ENCODE results near the gene BNC1. TPM values are rescaled to one million over a fixed set of nuclear protein-coding genes. Genes with fewer than 3 reads are reported as not detected.

BNC1 gene
- total RNA-seq, 4 donors from 2014 or later: 0.11 to 0.83 (median 0.19) TPM; not detected in 1

DNA sequence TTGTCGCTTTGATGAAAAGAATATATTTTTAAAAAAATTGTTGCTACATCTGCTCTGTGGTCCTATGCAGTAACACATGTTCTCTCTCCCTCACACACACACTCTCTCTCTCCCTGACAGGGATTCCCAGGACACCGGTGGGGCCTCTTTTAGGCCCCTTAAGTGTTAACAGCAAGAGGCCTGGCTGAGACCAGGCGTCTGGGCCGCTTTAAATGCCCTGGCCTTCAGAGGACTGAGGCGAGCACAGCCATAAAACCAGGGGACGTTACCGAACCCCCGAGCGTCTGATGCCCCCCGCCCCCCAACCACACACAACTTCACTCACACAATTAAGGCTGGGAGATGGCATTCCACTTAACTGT lies 1.7 kb downstream of the BNC1 start:
- TF ChIP-seq EP300 (IDR thresholded peaks at IDR 0.05) (no peak), POLR2A (IDR thresholded peaks at IDR 0.05; ENCODE audit: low read depth) (no peak), POLR2AphosphoS5 (IDR thresholded peaks at IDR 0.05) (no peak)
- TF ChIP-seq, protein P1, sequence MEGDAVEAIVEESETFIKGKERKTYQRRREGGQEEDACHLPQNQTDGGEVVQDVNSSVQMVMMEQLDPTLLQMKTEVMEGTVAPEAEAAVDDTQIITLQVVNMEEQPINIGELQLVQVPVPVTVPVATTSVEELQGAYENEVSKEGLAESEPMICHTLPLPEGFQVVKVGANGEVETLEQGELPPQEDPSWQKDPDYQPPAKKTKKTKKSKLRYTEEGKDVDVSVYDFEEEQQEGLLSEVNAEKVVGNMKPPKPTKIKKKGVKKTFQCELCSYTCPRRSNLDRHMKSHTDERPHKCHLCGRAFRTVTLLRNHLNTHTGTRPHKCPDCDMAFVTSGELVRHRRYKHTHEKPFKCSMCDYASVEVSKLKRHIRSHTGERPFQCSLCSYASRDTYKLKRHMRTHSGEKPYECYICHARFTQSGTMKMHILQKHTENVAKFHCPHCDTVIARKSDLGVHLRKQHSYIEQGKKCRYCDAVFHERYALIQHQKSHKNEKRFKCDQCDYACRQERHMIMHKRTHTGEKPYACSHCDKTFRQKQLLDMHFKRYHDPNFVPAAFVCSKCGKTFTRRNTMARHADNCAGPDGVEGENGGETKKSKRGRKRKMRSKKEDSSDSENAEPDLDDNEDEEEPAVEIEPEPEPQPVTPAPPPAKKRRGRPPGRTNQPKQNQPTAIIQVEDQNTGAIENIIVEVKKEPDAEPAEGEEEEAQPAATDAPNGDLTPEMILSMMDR (IDR thresholded peaks at IDR 0.05): no peak
- 36% methylated on average over 5 of the region's 10 CpGs for WGBS

DNA sequence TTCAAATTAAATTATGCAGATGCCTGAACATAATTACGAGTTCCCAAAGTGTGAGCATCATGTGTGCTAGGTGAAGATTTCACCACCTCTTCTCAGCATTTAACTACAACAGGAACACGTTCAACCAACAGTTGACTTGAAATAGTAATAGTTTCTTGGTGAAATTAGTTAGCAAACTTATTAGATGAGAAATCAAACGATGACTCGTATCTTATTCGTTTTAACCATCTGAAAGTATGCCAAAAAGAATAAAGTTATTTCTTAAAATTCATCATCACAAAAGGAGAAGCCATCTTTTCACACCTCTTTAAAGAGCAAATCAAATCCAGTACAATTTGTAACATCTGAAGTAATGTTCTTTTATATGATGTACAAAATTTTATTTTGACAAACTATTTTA lies 2.3 kb downstream of the BNC1 start:
- 89% methylated on average over 5 of the region's 5 CpGs for WGBS
- intact Hi-C loops (cut with DNase I): no loop called here
- H3K36me3 ChIP-seq: no peaks in the 10 kb centered on the region

More for the DNA sequence above, 1.7 kb downstream of the BNC1 start:
- H3K4me3 ChIP-seq: peak overlapping the region; percentile 45 to 63 (median 49)
- peak; percentile 68 for DNase-seq (ENCODE audit: extremely low spot score)
- intact Hi-C loops (cut with DNase I): no loop called here
- no peaks in the 10 kb centered on the region for H3K9me3 ChIP-seq
- H3K27ac ChIP-seq (replicated peaks in 1 of 4): no peak overlapping the region
- H3K36me3 ChIP-seq: no peaks in the 10 kb centered on the region
- peaks cover 12 to 23% (median 18%) of the 10 kb centered on the region in 4 donors for H3K4me1 ChIP-seq
- H3K27me3 ChIP-seq: peaks cover 4 to 72% (median 33%) of the 10 kb centered on the region in 4 donors

DNA sequence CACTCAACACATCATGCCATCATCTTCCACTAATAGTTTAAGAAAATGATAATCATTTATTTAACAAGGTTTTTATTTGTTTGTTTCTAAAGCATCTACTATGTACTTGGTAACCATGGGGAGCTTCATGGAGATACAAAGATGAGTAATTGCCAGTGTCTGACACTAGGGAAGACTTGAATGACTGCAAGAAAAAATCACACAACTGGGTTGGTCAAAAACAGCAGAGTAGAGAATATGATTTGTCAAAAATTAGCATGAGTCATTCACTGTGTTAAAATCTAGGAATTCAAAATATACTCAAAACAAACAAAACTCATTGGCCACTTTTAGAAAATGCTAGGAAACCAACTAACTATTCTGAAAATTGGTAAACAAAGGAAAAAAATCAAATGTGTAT lies 6.3 kb downstream of the BNC1 start:
- H3K36me3 ChIP-seq: no peaks in the 10 kb centered on the region
- intact Hi-C loops (cut with DNase I): no loop called here
- H3K27me3 ChIP-seq: peaks cover 1 to 74% (median 13%) of the 10 kb centered on the region in 4 donors
- no peak overlapping the region for H3K4me3 ChIP-seq
- no peak for TF ChIP-seq POLR2AphosphoS5 (IDR thresholded peaks at IDR 0.05)
- TF ChIP-seq, protein P1 (IDR thresholded peaks at IDR 0.05): no peak
- H3K27ac ChIP-seq (replicated peaks in 1 of 4): no peak overlapping the region
- H3K9me3 ChIP-seq: no peaks in the 10 kb centered on the region
- H3K4me1 ChIP-seq: peaks cover 2 to 6% (median 4%) of the 10 kb centered on the region in 4 donors
- DNase-seq (ENCODE audit: extremely low spot score): peak; percentile 10

More for the DNA sequence above, 2.3 kb downstream of the BNC1 start:
- DNase-seq (ENCODE audit: extremely low spot score): no peak
- Histone ChIP-seq H3K4me1 (peaks cover 12 to 23% (median 18%) of the 10 kb centered on the region in 4 donors), H3K9me3 (no peaks in the 10 kb centered on the region), H3K27ac (replicated peaks in 1 of 4) (no peak overlapping the region), H3K27me3 (peaks cover 4 to 76% (median 34%) of the 10 kb centered on the region in 4 donors), H3K4me3 (no peak overlapping the region)
- TF ChIP-seq POLR2A (IDR thresholded peaks at IDR 0.05; ENCODE audit: low read depth) (no peak), POLR2AphosphoS5 (IDR thresholded peaks at IDR 0.05) (no peak), EP300 (IDR thresholded peaks at IDR 0.05) (no peak)
- TF ChIP-seq, protein P1 (IDR thresholded peaks at IDR 0.05): no peak

DNA sequence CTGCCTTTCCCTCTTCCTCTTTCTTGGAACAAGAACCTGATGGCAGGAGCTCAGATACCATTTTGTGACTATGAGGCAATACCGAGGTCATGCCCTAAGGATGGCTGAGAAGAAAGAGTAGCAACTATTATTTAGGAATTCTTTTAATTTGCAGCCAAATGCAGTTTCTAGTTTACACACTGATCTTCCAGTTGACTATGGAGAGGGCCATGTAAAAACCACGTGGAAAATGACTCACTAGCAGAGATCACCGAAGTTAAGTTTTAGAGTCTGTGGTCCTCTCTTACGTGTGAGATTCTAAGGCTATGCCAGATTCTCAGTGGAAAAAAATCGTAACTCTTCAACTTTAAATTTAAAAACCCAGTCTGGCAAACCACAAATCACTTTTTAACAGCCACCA lies 7.8 kb downstream of the BNC1 start:
- WGBS: 86% methylated on average over 5 of the region's 5 CpGs
- H3K27me3 ChIP-seq: peaks cover 0 to 60% (median 4%) of the 10 kb centered on the region in 4 donors
- TF ChIP-seq POLR2A (IDR thresholded peaks at IDR 0.05; ENCODE audit: low read depth) (no peak), EP300 (IDR thresholded peaks at IDR 0.05) (no peak), POLR2AphosphoS5 (IDR thresholded peaks at IDR 0.05) (no peak)
- TF ChIP-seq, protein P1 (IDR thresholded peaks at IDR 0.05): no peak
- intact Hi-C loops (cut with DNase I): no loop called here
- DNase-seq (ENCODE audit: extremely low spot score): peak; percentile 12
- no peaks in the 10 kb centered on the region for H3K9me3 ChIP-seq
- H3K4me1 ChIP-seq: no peaks in the 10 kb centered on the region
- H3K4me3 ChIP-seq: no peak overlapping the region
- H3K27ac ChIP-seq (replicated peaks in 1 of 4): no peak overlapping the region
- H3K36me3 ChIP-seq: no peaks in the 10 kb centered on the region

DNA sequence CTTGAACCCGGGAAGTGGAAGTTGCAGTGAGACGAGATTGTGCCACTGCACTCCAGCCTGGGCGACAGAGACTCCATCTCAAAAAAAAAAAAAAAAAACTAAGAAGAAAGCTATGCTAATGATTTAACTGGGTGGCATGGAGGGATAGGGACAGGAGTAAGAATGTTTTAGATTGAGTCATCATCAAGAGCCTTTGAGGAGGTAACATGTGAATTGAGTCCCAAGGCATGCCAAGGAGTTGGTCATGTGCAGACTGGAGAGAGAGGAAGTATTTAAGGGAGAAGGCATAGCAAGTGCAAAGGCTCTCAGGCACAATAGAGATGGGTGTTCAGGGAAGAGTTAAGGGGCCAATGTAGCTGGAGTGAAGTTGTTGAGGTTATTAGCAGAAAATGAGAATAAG lies 9.1 kb downstream of the BNC1 start:
- H3K27me3 ChIP-seq: peaks cover 0 to 53% (median 2%) of the 10 kb centered on the region in 4 donors
- H3K4me1 ChIP-seq: no peaks in the 10 kb centered on the region
- no peaks in the 10 kb centered on the region for H3K36me3 ChIP-seq
- WGBS: 94% methylated on average over 3 of the region's 3 CpGs
- peak; percentile 45 for DNase-seq (ENCODE audit: extremely low spot score)
- TF ChIP-seq POLR2A (IDR thresholded peaks at IDR 0.05; ENCODE audit: low read depth) (no peak), POLR2AphosphoS5 (IDR thresholded peaks at IDR 0.05) (no peak), EP300 (IDR thresholded peaks at IDR 0.05) (no peak)
- TF ChIP-seq, protein P1 (IDR thresholded peaks at IDR 0.05): no peak
- no peaks in the 10 kb centered on the region for H3K9me3 ChIP-seq
- no peak overlapping the region for H3K4me3 ChIP-seq
- intact Hi-C loops (cut with DNase I): no loop called here
- no peak overlapping the region for H3K27ac ChIP-seq (replicated peaks in 1 of 4)

Measured in esophagus muscularis mucosa (tissue), 4 donors.